GM06990 (cell line): ENCODE measurements around the gene DERL3.

ENCODE experiments used
- DNase-seq: peaks from one replicate; pipeline ENCODE4 v3.0.0-alpha.2; 2011; ENCODE audit not compliant: insufficient read length; ENCODE audit errors: extremely low read depth
- H3K27me3 ChIP-seq: replicated peaks from 2 replicates; pipeline ENCODE4 v1.6.0; 2011; ENCODE audit warnings: low read length; ENCODE audit not compliant: control insufficient read depth, insufficient read depth
- H3K36me3 ChIP-seq: 2 replicates; pipeline ENCODE4 v1.5.1; 2011; ENCODE audit warnings: low read length; ENCODE audit not compliant: control insufficient read depth, insufficient read depth
- H3K4me3 ChIP-seq: replicated peaks from 2 replicates; pipeline ENCODE4 v1.5.1; 2011; ENCODE audit warnings: low read depth, mild to moderate bottlenecking, control low read depth, low read length
- CTCF ChIP-seq: IDR thresholded peaks from 2 replicates; pipeline ENCODE4 v1.5.1; 2011; ENCODE audit warnings: low read length, control low read depth, mild to moderate bottlenecking, inconsistent platforms; ENCODE audit not compliant: insufficient read depth, poor library complexity, severe bottlenecking

DERL3 gene

GRCh38 chr22:23849009-23850006 is 10.5 kb upstream of the DERL3 start:
- peak; percentile 84 for DNase-seq
- Histone ChIP-seq H3K36me3 (no peaks in the 10 kb centered on the region), H3K4me3 (peak overlapping the region; percentile 54)

GRCh38 chr22:23847991-23848864 is 9.4 kb upstream of the DERL3 start:
- TF ChIP-seq CTCF: no peak
- Histone ChIP-seq H3K27me3 (no peaks in the 10 kb centered on the region), H3K4me3 (no peak overlapping the region), H3K36me3 (no peaks in the 10 kb centered on the region)
- no peak for DNase-seq

More at GRCh38 chr22:23849009-23850006, 10.5 kb upstream of the DERL3 start:
- peak; percentile 97 for TF ChIP-seq CTCF
- H3K27me3 ChIP-seq: no peaks in the 10 kb centered on the region

GRCh38 chr22:23847310-23847920 is 8.6 kb upstream of the DERL3 start:
- no peak for TF ChIP-seq CTCF
- DNase-seq: no peak
- H3K36me3 ChIP-seq: no peaks in the 10 kb centered on the region
- no peaks in the 10 kb centered on the region for H3K27me3 ChIP-seq
- H3K4me3 ChIP-seq: no peak overlapping the region

GRCh38 chr22:23846081-23846469 is 7.3 kb upstream of the DERL3 start:
- no peaks in the 10 kb centered on the region; the same call in 1 of the 2 replicates for H3K27me3 ChIP-seq
- no peak for TF ChIP-seq CTCF
- no peaks in the 10 kb centered on the region for H3K36me3 ChIP-seq
- DNase-seq: no peak
- no peak overlapping the region for H3K4me3 ChIP-seq

- Histone ChIP-seq H3K27me3 (no peaks in the 10 kb centered on the region; the same call in 1 of the 2 replicates), H3K4me3 (no peak overlapping the region), H3K36me3 (no peaks in the 10 kb centered on the region)
- no peak for TF ChIP-seq CTCF
- no peak for DNase-seq
Observed at GRCh38 chr22:23845265-23846080, 6.7 kb upstream of the DERL3 start.
